Stimulated activated CD4-positive, alpha-beta T cell treated with anti-CD3 and anti-CD28 coated beads, TNF-alpha, amount 100 ng/mL, for 1 hour (primary cell): ENCODE measurements around the gene TRIL.

Experiments used
- DNase-seq, 3 donors: peaks; one replicate each; pipeline ENCODE4 v3.0.0-alpha.2; 2020; ENCODE audit warnings: low read depth in 3 of 3, low spot score in 1 of 3

Gene TRIL

GRCh38 chr7:28983396-28984190 is 25.5 kb upstream of the TRIL start:
- no peak for DNase-seq

- no peak for DNase-seq
Measured at GRCh38 chr7:28981161-28981465, 23.0 kb upstream of the TRIL start.

GRCh38 chr7:28980451-28981160 is 22.5 kb upstream of the TRIL start:
- DNase-seq: no peak

- no peak for DNase-seq
Measured at GRCh38 chr7:28979776-28980175, 21.6 kb upstream of the TRIL start.

GRCh38 chr7:28977881-28978280 is 19.8 kb upstream of the TRIL start:
- no peak for DNase-seq

GRCh38 chr7:28976022-28976421 is 17.9 kb upstream of the TRIL start:
- no peak for DNase-seq

- DNase-seq: no peak
Measured at GRCh38 chr7:28973591-28973990, 15.5 kb upstream of the TRIL start.

- no peak for DNase-seq
Measured at GRCh38 chr7:28964056-28964455, 5.9 kb upstream of the TRIL start.

- DNase-seq: no peak
Measured at GRCh38 chr7:28961972-28962371, 3.8 kb upstream of the TRIL start.

GRCh38 chr7:28960071-28960840 is 2.1 kb upstream of the TRIL start:
- DNase-seq: no peak

GRCh38 chr7:28958980-28959347 is 834 bp upstream of the TRIL start:
- DNase-seq: no peak

GRCh38 chr7:28957751-28958234 is 337 bp downstream of the TRIL start:
- no peak for DNase-seq

GRCh38 chr7:28957064-28957750 is 923 bp downstream of the TRIL start:
- DNase-seq: no peak

GRCh38 chr7:28956608-28957063 is 1.5 kb downstream of the TRIL start:
- no peak for DNase-seq

- DNase-seq: no peak
Measured at GRCh38 chr7:28955718-28956607, 2.2 kb downstream of the TRIL start.

- DNase-seq: no peak
Measured at GRCh38 chr7:28955356-28955717, 2.8 kb downstream of the TRIL start.

GRCh38 chr7:28954946-28955345 is 3.2 kb downstream of the TRIL start:
- no peak for DNase-seq

- DNase-seq: no peak
Measured at GRCh38 chr7:28954471-28954870, 3.7 kb downstream of the TRIL start.

GRCh38 chr7:28953633-28954032 is 4.5 kb downstream of the TRIL start:
- no peak for DNase-seq

GRCh38 chr7:28942168-28942567 is 16.0 kb downstream of the TRIL start:
- DNase-seq: no peak
